ENCODE data around the gene NGEF.
A peak's percentile ranks its signal among the peaks of the same experiment; 100 is the strongest.

DNA sequence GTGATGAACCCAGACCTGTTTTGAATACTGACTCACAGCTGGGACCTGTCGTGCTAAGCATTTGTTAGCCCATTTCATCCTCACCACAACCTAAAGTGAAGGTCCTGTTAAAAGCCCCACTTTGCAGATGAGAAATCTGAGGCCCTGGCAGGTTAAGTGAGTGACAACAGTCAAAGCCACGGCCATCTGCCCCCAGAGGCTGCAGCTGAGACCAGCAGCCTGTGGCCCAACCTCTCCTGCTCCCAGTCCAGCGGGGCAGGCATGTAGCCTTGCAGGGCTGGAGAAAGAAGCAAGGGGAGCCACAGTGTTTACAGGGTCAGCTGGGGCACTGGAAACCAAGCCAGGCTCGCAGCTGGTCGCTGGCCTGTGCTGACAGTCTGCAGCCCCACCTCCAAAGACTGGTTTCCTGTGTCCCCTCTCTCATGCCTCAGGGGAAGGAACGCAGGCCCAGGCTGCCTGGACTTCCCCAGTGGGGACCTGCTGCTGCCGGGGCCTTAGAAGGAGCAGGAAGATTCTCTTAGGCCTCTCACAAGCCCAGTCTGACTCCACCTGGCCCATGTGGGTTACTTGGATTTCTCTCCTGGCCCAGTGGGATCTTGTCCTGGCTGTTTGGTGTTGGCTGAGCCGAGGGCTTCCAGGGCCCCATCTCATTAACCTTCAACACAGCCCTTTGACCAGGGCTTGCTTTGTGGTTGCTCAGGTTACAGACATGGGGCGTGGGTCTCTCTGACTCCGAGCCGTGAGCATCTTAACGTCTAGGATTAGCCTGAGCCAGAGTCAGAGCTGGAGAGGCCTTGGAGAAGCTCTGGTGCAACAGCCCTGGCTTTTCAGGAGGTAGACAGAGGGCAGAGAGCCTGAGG, 48.8 kb upstream of the NGEF start:
- TF ChIP-seq POLR2A (IDR thresholded peaks at IDR 0.05; ENCODE audit: low read length), result peak; percentile 37
- TF ChIP-seq GATA1 (IDR thresholded peaks at IDR 0.05; ENCODE audit: low read depth, low read length), result no peak

All from erythroblast (primary cell).